ENCODE results near the gene CPXM1. TPM values are rescaled to one million over a fixed set of nuclear protein-coding genes. Genes with fewer than 3 reads are reported as not detected.

CPXM1 gene
- total RNA-seq, 1 donor from 2014 or later: 0.69 TPM

- peak overlapping the region; percentile 64 for H3K4me3 ChIP-seq
- H3K27me3 ChIP-seq (ENCODE audit: low read depth): peaks cover 72% of the 10 kb centered on the region
- intact Hi-C loops (cut with micrococcal nuclease): loop anchor here (5.0 kb wide), 1 partner anchor 252 kb away; no protein-coding TSS in a partner anchor
- no peak for DNase-seq
- peaks cover 34% of the 10 kb centered on the region for H3K4me1 ChIP-seq
- no peaks in the 10 kb centered on the region for H3K36me3 ChIP-seq
- H3K27ac ChIP-seq (replicated peaks): no peak overlapping the region
- TF ChIP-seq CTCF (IDR thresholded peaks at IDR 0.05; ENCODE audit: borderline replicate concordance): no peak
- H3K9me3 ChIP-seq (replicated peaks): no peaks in the 10 kb centered on the region
These were observed 49.8 kb downstream of the CPXM1 start for GRCh38 chr20:2750491-2751251.

GRCh38 chr20:2749951-2750490, 50.4 kb downstream of the CPXM1 start:
- Histone ChIP-seq H3K27ac (replicated peaks) (no peak overlapping the region), H3K9me3 (replicated peaks) (no peaks in the 10 kb centered on the region), H3K4me3 (no peak overlapping the region), H3K27me3 (ENCODE audit: low read depth) (peaks cover 65% of the 10 kb centered on the region), H3K4me1 (peaks cover 34% of the 10 kb centered on the region), H3K36me3 (no peaks in the 10 kb centered on the region)
- intact Hi-C loops (cut with micrococcal nuclease): loop anchor here (5.0 kb wide), 1 partner anchor 252 kb away; no protein-coding TSS in a partner anchor
- no peak for TF ChIP-seq CTCF (IDR thresholded peaks at IDR 0.05; ENCODE audit: borderline replicate concordance)
- DNase-seq: no peak

GRCh38 chr20:2749343-2749950, 51.0 kb downstream of the CPXM1 start:
- Histone ChIP-seq H3K36me3 (no peaks in the 10 kb centered on the region), H3K27ac (replicated peaks) (no peak overlapping the region), H3K4me1 (peaks cover 34% of the 10 kb centered on the region), H3K9me3 (replicated peaks) (no peaks in the 10 kb centered on the region), H3K27me3 (ENCODE audit: low read depth) (peaks cover 60% of the 10 kb centered on the region), H3K4me3 (no peak overlapping the region)
- intact Hi-C loops (cut with micrococcal nuclease): no loop called here
- TF ChIP-seq CTCF (IDR thresholded peaks at IDR 0.05; ENCODE audit: borderline replicate concordance): no peak
- DNase-seq: no peak

- Histone ChIP-seq H3K4me3 (no peak overlapping the region), H3K4me1 (peaks cover 34% of the 10 kb centered on the region), H3K27ac (replicated peaks) (no peak overlapping the region), H3K36me3 (no peaks in the 10 kb centered on the region), H3K9me3 (replicated peaks) (no peaks in the 10 kb centered on the region), H3K27me3 (ENCODE audit: low read depth) (peaks cover 54% of the 10 kb centered on the region)
- no peak for DNase-seq
- no peak for TF ChIP-seq CTCF (IDR thresholded peaks at IDR 0.05; ENCODE audit: borderline replicate concordance)
- intact Hi-C loops (cut with micrococcal nuclease): no loop called here
These were observed 51.7 kb downstream of the CPXM1 start for GRCh38 chr20:2748551-2749342.

- Histone ChIP-seq H3K36me3 (no peaks in the 10 kb centered on the region), H3K27me3 (ENCODE audit: low read depth) (peaks cover 54% of the 10 kb centered on the region), H3K9me3 (replicated peaks) (no peaks in the 10 kb centered on the region), H3K27ac (replicated peaks) (no peak overlapping the region), H3K4me3 (no peak overlapping the region), H3K4me1 (peaks cover 24% of the 10 kb centered on the region)
- intact Hi-C loops (cut with micrococcal nuclease): no loop called here
- TF ChIP-seq CTCF (IDR thresholded peaks at IDR 0.05; ENCODE audit: borderline replicate concordance): no peak
- DNase-seq: no peak
These were observed 52.7 kb downstream of the CPXM1 start for GRCh38 chr20:2747676-2748235.

Data from left ventricle myocardium inferior (tissue), 1 donor.